GM21723 (cell line): ENCODE measurements around the gene POLR1D.

Experiments
- ATAC-seq: cut with Tn5 transposase; IDR thresholded peaks from one replicate; pipeline ENCODE4 v1.9.1; 2021; ENCODE audit warnings: mild to moderate bottlenecking, moderate library complexity; ENCODE audit not compliant: unreplicated experiment

POLR1D gene

GRCh38 chr13:27637289-27637626, 15.6 kb downstream of the POLR1D start:
- no peak for ATAC-seq

GRCh38 chr13:27638001-27638400, 16.3 kb downstream of the POLR1D start:
- ATAC-seq = no peak

- no peak for ATAC-seq
These were observed 16.8 kb downstream of the POLR1D start for GRCh38 chr13:27638521-27638920.

- ATAC-seq = no peak
These were observed 17.5 kb downstream of the POLR1D start for GRCh38 chr13:27639186-27639585.

GRCh38 chr13:27641711-27642502, 20.2 kb downstream of the POLR1D start:
- no peak for ATAC-seq

GRCh38 chr13:27643334-27644132, 21.8 kb downstream of the POLR1D start:
- no peak for ATAC-seq

- ATAC-seq = no peak
These were observed 22.6 kb downstream of the POLR1D start for GRCh38 chr13:27644302-27644701.

- ATAC-seq = no peak
These were observed 28.6 kb downstream of the POLR1D start for GRCh38 chr13:27650312-27650711.

- ATAC-seq = no peak
These were observed 32.4 kb downstream of the POLR1D start for GRCh38 chr13:27654059-27654458.

- ATAC-seq = no peak
These were observed 33.1 kb downstream of the POLR1D start for GRCh38 chr13:27654816-27655215.

- no peak for ATAC-seq
These were observed 36.0 kb downstream of the POLR1D start for GRCh38 chr13:27657724-27658123.

- ATAC-seq = no peak
These were observed 36.9 kb downstream of the POLR1D start for GRCh38 chr13:27658546-27658945.

GRCh38 chr13:27659145-27659865, 37.6 kb downstream of the POLR1D start:
- no peak for ATAC-seq

GRCh38 chr13:27660511-27660910, 38.8 kb downstream of the POLR1D start:
- no peak for ATAC-seq

GRCh38 chr13:27661017-27661416, 39.3 kb downstream of the POLR1D start:
- ATAC-seq = no peak

- no peak for ATAC-seq
These were observed 41.2 kb downstream of the POLR1D start for GRCh38 chr13:27662738-27663470.

GRCh38 chr13:27663947-27664346, 42.3 kb downstream of the POLR1D start:
- no peak for ATAC-seq

GRCh38 chr13:27665333-27665732, 43.6 kb downstream of the POLR1D start:
- no peak for ATAC-seq

GRCh38 chr13:27665761-27666160, 44.1 kb downstream of the POLR1D start:
- no peak for ATAC-seq

- no peak for ATAC-seq
These were observed 45.3 kb downstream of the POLR1D start for GRCh38 chr13:27666951-27667350.

- no peak for ATAC-seq
These were observed 46.3 kb downstream of the POLR1D start for GRCh38 chr13:27667946-27668345.
